Aorta (tissue), 5 donors: ENCODE measurements around the gene ZNF160. TPM values are rescaled to one million over a fixed set of nuclear protein-coding genes. Genes with fewer than 3 reads are reported as not detected.
A peak's percentile ranks its signal among the peaks of the same experiment; 100 is the strongest.

Experiments used
- ATAC-seq: fragments of 200-7000 bp; cut with Tn5 transposase; one replicate; pipeline ENCODE4 v1.9.1; 2022; ENCODE audit warnings: moderate library complexity; ENCODE audit not compliant: low FRiP score
- DNase-seq, 2 donors: peaks; one replicate each; pipeline ENCODE4 v3.0.0-alpha.2; 2020
- H3K27ac ChIP-seq, 2 donors: one replicate each; pipeline ENCODE4 v1.5.1; 2013; ENCODE audit warnings: low read length in 2 of 2, mild to moderate bottlenecking in 2 of 2, moderate library complexity in 2 of 2, control low read depth in 1 of 2, inconsistent platforms in 1 of 2, low read depth in 1 of 2
- H3K27me3 ChIP-seq, 2 donors: one replicate each; pipeline ENCODE4 v1.6.1; 2013; ENCODE audit warnings: control low read depth in 1 of 2, low read length in 1 of 2, mild to moderate bottlenecking in 1 of 2, moderate library complexity in 1 of 2; ENCODE audit not compliant: insufficient read depth in 2 of 2, control insufficient read depth in 1 of 2
- H3K36me3 ChIP-seq, 2 donors: one replicate each; pipeline ENCODE4 v1.6.1; 2013; ENCODE audit warnings: control low read depth in 1 of 2, low read length in 1 of 2, mild to moderate bottlenecking in 1 of 2; ENCODE audit not compliant: insufficient read depth in 2 of 2, control insufficient read depth in 1 of 2
- H3K4me1 ChIP-seq, 2 donors: one replicate each; pipeline ENCODE4 v1.6.1; 2013; ENCODE audit warnings: low read length in 2 of 2, control low read depth in 1 of 2, mild to moderate bottlenecking in 1 of 2, moderate library complexity in 1 of 2; ENCODE audit not compliant: insufficient read depth in 2 of 2, control insufficient read depth in 1 of 2
- H3K4me3 ChIP-seq, 2 donors: one replicate each; pipeline ENCODE4 v1.5.1; 2013; ENCODE audit warnings: low read length in 2 of 2, control low read depth in 1 of 2, mild to moderate bottlenecking in 1 of 2
- H3K9me3 ChIP-seq: one replicate; pipeline ENCODE4 v1.6.1; 2013; ENCODE audit warnings: mild to moderate bottlenecking, low read length; ENCODE audit not compliant: control insufficient read depth
- WGBS, 2 donors: extraction: QIAGEN DNeasy Blood & Tissue Kit; methylation state at CpG; one replicate each; pipeline ENCODE4 v1.1.7; 2013; 5-methylcytosine and 5-hydroxymethylcytosine counted together
- intact Hi-C, 2 donors: fragments of 100-400 bp; cut with DNase I; formaldehyde crosslinking; loops; one replicate each; pipeline versions ENCODE4 v1.14.2 to v1.15.0; 2022
- long read RNA-seq, 2 donors: library from polyadenylated mRNA; unstranded; transcript quantifications; one replicate each; pipeline ENCODE4 v2.0.0, GENCODE V29; 2020 to 2021
- polyA plus RNA-seq, 2 donors: library from polyadenylated mRNA; stranded (reverse); fragments of 200-250 nt; gene quantifications; one replicate each; pipeline ENCODE4 v1.2.3, GENCODE V29; 2013
- total RNA-seq, 2 donors: library from RNA; stranded (reverse); fragmentation: NEBNext Ultra II Directional; extraction: Animal tissue kit (Norgen Biotek cat#: 25700); gene quantifications; one replicate each; pipeline ENCODE4 v1.2.1, GENCODE V29; 2021
- donor health status: healthy with polysubstance abuse.
- donor health status: Bipolar disorder and iron deficiency.
- donor health status: DM: no; HTN: no; CAD: no.
- donor health status: DM: no; HTN: no; CAD: no.
- donor health status: DM: yes; HTN: yes; CAD: no.

ZNF160 gene
- total RNA-seq (10 to 100 TPM; 32.5 to 61.0 TPM), polyA plus RNA-seq (10 to 100 TPM in 1 of 2 donors, 1 to 10 TPM in 1; 4.6 to 19.5 TPM)
- long read RNA-seq, donor 1, full-length matches to known transcripts = 2 of 12 reads
- long read RNA-seq, donor 1, partial matches to known transcripts = 2 of 12 reads
- long read RNA-seq, donor 1, other reads (novel, unspliced or antisense) = 8 of 12 reads
- long read RNA-seq, donor 2, full-length matches to known transcripts = 9 of 29 reads
- long read RNA-seq, donor 2, partial matches to known transcripts = 2 of 29 reads
- long read RNA-seq, donor 2, other reads (novel, unspliced or antisense) = 18 of 29 reads

DNA sequence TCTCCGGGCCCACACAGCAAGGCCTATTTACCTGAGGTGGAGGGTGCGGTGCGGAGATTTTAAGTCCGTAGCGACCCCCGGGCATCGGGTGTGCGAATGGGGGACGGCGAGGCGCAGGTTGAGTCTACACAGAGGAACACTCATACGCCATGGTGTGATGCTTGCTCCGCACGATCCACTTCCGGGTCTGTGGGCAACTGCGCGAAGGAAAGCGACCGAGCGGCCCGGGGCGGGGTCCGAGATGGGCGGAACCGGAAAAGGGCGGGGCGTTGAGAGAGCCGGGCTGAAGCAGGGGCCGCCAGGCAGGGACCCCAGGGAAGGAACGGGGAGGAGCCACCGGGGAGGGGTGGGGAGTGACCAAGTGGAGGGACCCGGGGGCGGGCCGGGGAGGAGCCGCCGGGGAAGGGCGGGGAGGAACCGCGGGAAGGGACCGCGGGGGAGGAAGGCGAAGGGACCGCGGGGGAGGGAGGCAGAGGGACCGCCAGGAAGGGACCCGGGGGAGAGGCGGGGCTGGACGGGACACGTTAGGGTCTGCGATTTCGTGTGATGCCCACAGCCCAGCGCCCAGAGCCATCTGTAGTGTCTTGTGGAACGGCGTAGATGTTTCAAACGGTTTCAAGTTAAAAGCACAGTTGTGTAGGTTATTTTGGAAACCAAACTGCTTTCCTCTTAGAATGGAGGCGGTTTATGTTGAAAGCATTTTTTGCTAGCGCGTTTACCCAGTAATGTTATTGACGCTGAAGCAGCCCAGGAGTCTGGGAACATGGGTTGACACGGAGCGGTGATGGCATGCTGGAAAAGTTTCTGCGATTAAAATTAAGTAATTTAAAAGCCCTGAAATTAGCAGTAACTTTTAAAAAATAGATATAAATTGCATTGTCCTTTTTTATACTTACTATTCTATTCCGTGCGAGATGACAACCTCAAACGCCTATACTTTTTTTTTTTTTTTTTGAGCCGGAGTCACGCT, at the start of gene ZNF160:
ZNF160 (minus strand) TSS at position 189 of the 970 bp plus-strand sequence. CDS start 17,146 bp downstream, outside the sequence.
- Histone ChIP-seq H3K9me3 (no peaks in the 10 kb centered on the region), H3K36me3 (peaks cover 0 to under 1% of the 10 kb centered on the region in 2 donors), H3K4me3 (peak within 1 kb of the TSS; percentile 61 to 78), H3K27me3 (no peaks in the 10 kb centered on the region), H3K4me1 (no peaks in the 10 kb centered on the region), H3K27ac (peak within 1 kb of the TSS; percentile 49 to 72)
- WGBS, 2 donors = 1% methylated on average over 52 to 67 of the region's 67 CpGs
- peak; percentile 100 for ATAC-seq
- intact Hi-C loops = loop anchor here in 1 of 2 donors (2.0 to 5.0 kb wide), 2 partner anchors 29 to 89 kb away; partner anchors contain the start of genes ZNF415 and ZNF665
- peak; percentile 100 for DNase-seq

DNA sequence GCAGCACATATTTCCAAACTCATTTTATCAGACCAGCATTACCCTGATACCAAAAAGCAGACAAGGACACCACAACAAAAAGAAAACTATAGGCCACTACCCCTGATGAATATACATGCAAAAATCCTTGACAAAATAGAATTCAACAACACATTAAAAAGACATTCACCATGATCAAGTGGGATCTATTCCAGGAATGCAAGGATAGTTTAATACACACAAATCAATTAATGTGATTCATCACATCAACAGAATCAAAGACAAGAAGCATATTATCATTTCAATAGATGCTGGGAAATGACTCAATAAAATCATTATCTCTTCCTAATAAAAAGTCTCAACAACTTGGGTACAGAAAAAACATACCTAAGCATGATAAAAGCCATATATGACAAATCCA, 44.4 kb upstream of the ZNF160 start:
- Histone ChIP-seq H3K27ac (no peak overlapping the region), H3K4me3 (no peak overlapping the region), H3K4me1 (no peaks in the 10 kb centered on the region), H3K9me3 (peaks cover 27% of the 10 kb centered on the region), H3K36me3 (peaks cover 11 to 15% of the 10 kb centered on the region in 2 donors), H3K27me3 (no peaks in the 10 kb centered on the region)
- intact Hi-C loops = no loop called here
- ATAC-seq = no peak
- DNase-seq = no peak

DNA sequence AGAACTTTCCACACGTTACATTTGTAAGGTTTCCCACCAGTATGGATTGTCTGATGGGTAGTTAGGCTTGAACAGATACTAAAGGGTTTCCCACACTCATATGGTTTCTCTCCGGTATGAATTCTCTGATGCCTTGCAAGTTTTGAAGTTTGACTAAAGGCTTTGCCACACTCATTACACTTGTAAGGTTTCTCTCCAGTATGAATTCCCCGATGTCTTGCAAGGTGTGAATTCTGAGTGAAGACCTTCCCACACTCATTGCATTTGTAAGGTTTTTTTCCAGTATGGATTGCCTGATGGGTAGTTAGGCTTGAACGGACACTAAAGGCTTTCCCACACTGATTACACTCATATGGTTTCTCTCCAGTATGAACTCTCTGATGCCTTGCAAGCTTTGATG, 37.1 kb upstream of the ZNF160 start:
- no peak for ATAC-seq
- DNase-seq = no peak
- H3K36me3 ChIP-seq = peaks cover 9 to 15% of the 10 kb centered on the region in 2 donors
- intact Hi-C loops = no loop called here
- no peaks in the 10 kb centered on the region for H3K4me1 ChIP-seq
- peak overlapping the region in 1 of 2 donors; percentile 34 for H3K4me3 ChIP-seq
- H3K9me3 ChIP-seq = peaks cover 21% of the 10 kb centered on the region
- WGBS, 2 donors = 99% methylated on average over 4 of the region's 4 CpGs
- no peak overlapping the region for H3K27ac ChIP-seq
- no peaks in the 10 kb centered on the region for H3K27me3 ChIP-seq

DNA sequence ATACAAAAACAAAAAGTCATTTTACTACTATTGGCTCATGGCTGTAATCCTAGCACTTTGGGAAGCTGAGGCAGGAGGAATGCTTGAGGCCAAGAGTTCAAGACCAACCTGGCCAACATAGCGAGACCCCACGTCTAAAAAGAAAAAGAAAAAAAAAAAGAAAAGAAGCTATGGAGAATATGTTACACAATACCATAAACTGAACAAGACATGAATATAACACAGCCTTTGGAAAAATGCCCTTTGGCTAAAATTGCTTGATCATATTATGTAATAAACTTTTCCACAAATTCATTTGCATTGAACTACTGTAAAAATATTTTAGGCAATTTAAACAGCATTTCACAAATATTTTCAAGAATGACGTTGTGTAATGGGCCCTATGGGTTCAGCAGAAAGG, 33.2 kb upstream of the ZNF160 start:
- H3K27me3 ChIP-seq = no peaks in the 10 kb centered on the region
- 86 to 96% methylated on average over 3 of the region's 3 CpGs for WGBS, 2 donors
- DNase-seq = no peak
- H3K4me1 ChIP-seq = no peaks in the 10 kb centered on the region
- intact Hi-C loops = no loop called here
- H3K4me3 ChIP-seq = no peak overlapping the region
- H3K27ac ChIP-seq = no peak overlapping the region
- H3K9me3 ChIP-seq = peaks cover 13% of the 10 kb centered on the region
- H3K36me3 ChIP-seq = peaks cover 3% of the 10 kb centered on the region in 2 donors
- ATAC-seq = no peak

DNA sequence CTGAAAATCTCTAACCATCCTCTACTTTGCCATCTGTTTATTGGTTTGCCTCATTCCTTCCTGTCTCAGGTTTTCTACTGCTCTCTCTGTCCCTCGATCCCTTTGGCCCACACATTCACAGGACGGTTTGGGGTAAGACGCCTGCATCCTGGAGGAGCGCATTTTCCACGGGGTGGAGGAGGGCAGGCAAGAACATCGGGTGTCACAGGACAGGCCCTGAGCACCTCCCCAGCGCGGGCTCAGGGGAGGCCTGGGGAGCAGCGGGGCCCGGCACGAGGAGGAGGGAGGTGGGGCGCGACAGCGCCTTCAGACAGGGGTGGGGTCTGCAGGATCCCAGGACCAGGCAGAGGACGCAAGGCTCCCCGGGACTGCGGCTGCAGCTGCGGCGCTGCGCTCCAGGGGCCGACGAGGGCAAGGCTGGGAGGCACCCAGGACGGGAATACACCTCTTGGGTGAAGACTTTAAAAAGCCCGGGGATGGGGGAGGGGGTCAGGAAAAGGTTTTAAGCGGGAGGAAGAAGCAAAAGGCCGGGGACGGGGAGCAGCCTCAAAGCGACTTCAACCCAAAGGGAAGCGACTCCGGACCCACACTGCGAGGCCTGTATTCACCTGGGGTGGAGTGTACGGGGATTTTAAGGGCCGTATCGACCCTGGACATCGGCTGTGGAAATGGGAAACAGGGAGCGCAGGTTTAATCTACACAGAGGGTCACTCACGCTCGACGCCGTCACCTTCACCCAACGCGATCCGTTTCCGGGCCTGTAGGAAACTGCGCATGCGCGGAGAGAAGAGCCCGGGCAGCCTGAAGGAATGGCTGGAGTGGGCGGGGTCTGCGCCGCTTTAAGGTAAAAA, 29.1 kb upstream of the ZNF160 start, which contains the start of gene ZNF415:
ZNF415 (minus strand) TSS at position 770 of the 851 bp plus-strand sequence. CDS start 10,234 bp downstream, outside the sequence.
- DNase-seq (peak; percentile 86 to 95), ATAC-seq (peak; percentile 90)
- H3K36me3 ChIP-seq = no peaks in the 10 kb centered on the region
- no peaks in the 10 kb centered on the region for H3K27me3 ChIP-seq
- peak within 1 kb of the TSS; percentile 19 to 54 for H3K4me3 ChIP-seq
- H3K9me3 ChIP-seq = no peaks in the 10 kb centered on the region
- 1% methylated on average over 51 of the region's 51 CpGs for WGBS, 2 donors
- no peaks in the 10 kb centered on the region for H3K4me1 ChIP-seq
- intact Hi-C loops = loop anchor here in 1 of 2 donors (2.0 kb wide), 1 partner anchor 30 kb away; the partner anchor contains the start of gene ZNF160
- H3K27ac ChIP-seq = no peak within 1 kb of the TSS

DNA sequence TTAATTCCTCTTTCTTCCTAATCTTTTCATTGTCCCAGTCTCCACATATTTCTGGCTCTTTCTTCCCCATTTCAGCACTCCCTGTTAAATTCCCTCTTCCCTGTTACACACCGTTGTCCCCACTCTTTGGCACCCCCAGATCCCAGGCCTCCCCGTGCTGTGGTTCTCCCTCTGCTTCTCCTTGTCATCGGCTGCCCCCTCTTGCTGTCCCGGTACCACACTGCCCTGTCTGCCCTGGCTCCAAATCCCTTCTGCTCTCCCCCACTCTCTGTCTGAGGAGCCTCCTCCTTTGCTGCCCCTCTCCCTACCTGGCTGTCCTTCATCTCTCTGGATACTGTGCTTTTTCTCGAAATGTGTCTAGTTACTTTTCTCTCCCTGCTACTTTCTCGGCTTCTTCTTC, 28.5 kb upstream of the ZNF160 start:
- WGBS, 2 donors = 27 to 37% methylated on average over 6 of the region's 6 CpGs
- no peaks in the 10 kb centered on the region for H3K9me3 ChIP-seq
- intact Hi-C loops = loop anchor here in 1 of 2 donors (2.0 kb wide), 1 partner anchor 29 kb away; the partner anchor contains the start of gene ZNF160

DNA sequence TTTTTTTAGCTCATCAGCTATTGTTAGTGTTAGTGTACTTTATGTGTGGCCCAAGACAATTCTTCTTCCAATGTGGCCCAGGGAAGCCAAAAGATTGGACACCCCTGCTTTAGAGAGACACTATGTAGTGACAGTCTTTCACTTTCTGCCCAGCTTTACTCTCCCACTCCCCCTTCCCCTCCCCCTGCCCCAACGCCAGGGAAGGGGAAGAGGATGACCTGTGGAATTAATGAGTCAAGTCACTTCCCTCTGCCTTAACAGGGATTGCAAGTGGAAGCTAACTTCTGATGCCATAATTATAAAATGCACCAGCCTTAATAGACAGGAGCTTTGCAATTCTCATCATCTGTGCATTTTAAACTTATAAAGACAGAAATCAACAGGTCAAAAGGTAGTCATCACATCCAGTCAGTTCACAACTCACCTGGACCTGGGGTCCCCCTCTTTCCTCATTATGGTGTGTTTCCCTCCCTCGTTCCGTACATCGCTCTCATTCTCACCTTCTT, 27.9 kb upstream of the ZNF160 start:
- intact Hi-C loops = no loop called here
- Histone ChIP-seq H3K36me3 (no peaks in the 10 kb centered on the region), H3K27me3 (no peaks in the 10 kb centered on the region), H3K27ac (no peak overlapping the region), H3K4me3 (no peak overlapping the region), H3K4me1 (no peaks in the 10 kb centered on the region), H3K9me3 (no peaks in the 10 kb centered on the region)
- 84 to 88% methylated on average over 4 of the region's 4 CpGs for WGBS, 2 donors
- DNase-seq (no peak), ATAC-seq (no peak)

More for the DNA sequence above, 28.5 kb upstream of the ZNF160 start:
- Histone ChIP-seq H3K27ac (no peak overlapping the region), H3K4me1 (no peaks in the 10 kb centered on the region), H3K27me3 (no peaks in the 10 kb centered on the region), H3K36me3 (no peaks in the 10 kb centered on the region), H3K4me3 (peak overlapping the region in 1 of 2 donors; percentile 54)
- DNase-seq (no peak), ATAC-seq (no peak)

DNA sequence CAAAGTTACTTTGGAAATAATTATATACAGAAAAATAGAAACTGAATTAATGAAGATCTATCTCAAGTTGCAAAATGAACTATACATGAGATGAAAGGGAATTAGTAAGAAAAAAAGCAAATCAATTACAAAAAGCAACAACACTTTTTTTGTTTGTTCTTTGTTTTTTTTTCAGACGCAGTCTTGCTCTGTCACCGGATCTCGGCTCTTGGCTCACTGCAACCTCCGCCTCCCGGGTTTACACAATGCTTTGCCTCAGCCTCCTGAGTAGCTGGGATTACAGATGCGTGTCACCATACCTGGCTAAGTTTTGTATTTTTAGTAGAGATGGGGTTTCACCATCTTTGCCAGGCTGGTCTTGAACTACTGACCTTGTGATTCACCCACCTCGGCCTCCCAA, 27.3 kb upstream of the ZNF160 start:
- Histone ChIP-seq H3K9me3 (no peaks in the 10 kb centered on the region), H3K27me3 (no peaks in the 10 kb centered on the region), H3K4me3 (no peak overlapping the region), H3K4me1 (no peaks in the 10 kb centered on the region), H3K27ac (no peak overlapping the region), H3K36me3 (no peaks in the 10 kb centered on the region)
- intact Hi-C loops = no loop called here
- no peak for DNase-seq
- ATAC-seq = no peak
- 85 to 92% methylated on average over 7 of the region's 7 CpGs for WGBS, 2 donors
